HG02642 (cell line): ENCODE data around the gene PARD3.
"Not testable (repeated sequence)": the region's sequence is repeated elsewhere in the genome, so short reads cannot be mapped to it uniquely, and the experiment has no call there.

Experiments
- ATAC-seq: cut with Tn5 transposase; IDR thresholded peaks from one replicate; pipeline ENCODE4 v1.9.1; 2021; ENCODE audit warnings: mild to moderate bottlenecking; ENCODE audit not compliant: unreplicated experiment, poor library complexity

PARD3 gene

DNA sequence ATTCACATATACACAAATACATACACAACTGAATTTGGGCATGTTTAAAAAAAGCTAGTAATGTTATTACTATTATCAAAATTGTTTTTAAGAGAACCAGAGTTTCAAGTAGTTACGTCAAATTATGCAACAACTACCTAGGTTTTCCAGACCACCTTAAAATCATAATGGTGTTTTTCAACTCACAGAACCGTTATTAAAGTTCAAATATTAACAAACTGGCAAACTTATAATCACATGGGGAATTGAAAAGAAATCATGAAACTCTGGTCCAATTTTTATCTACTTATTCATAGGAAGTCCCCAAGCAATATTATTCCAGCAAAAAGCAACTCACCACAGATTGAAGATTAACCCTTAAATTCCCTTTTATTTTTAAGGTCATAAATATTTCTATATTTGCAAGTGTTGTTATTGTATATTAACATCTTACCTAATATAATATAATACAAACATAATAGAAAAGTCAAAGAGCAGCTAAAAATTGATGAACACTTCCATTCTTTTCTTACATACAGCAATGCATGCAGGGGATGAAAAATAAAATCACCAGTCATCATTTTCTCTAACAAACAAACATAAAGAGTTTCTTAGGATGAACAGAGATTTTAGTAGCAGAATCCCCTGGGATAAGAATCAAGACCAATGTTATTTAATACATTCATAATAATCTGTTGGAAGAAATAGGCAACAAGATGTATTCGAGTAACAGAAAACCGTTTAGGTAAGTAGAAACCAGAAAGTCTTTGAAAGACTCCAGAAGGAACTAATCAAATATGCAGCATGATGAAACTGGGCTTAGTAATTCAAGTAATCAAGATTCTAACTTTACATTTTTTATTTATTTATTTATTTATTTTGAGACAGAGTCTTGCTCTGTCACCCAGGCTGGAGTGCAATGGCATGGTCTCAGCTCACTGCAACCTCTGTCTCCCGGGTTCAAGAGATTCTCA, 391.1 kb downstream of the PARD3 start:
- ATAC-seq = no peak

DNA sequence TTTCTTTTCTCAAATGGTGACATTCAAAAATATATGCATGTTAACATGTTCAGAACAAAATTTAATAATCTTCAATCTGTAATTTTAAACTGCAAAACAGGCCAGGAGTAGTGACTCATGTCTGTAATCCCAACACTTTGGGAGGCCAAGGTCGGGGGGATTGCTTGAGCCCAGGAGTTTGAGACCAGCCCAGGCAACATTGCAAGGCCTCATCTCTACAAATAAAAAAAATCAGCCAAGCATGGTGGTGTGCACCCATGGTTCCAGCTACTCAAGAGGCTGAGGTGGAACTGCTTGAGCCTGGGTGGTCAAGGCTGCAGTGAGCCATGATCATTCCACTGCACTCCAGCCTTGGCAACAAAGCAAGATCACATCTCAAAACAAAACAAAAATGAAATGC, 394.3 kb downstream of the PARD3 start:
- ATAC-seq = no peak

- no peak for ATAC-seq
Measured at GRCh38 chr10:34420273-34420672, 394.8 kb downstream of the PARD3 start.

GRCh38 chr10:34415039-34415438, 400.1 kb downstream of the PARD3 start:
- ATAC-seq = no peak

- ATAC-seq = no peak
Measured at GRCh38 chr10:34413756-34414587, 401.1 kb downstream of the PARD3 start.

DNA sequence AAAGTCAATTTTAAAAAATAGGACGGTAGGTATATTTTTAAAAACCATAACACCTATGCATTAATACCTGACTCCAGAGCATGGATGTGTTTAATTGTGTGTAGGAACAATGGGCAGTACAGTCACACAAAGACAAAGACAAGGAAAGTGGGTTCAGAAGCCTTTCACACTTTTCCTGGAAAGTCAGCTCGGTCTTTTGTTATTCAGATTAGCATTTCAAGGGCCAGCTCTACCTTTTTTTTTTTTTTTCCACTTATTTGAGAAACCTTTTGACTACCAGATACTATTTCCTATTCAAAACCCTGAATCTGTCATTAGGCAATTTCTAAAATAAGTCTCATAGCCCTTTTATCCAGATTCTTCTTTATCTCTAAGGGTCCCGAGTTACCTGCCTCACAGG, 401.9 kb downstream of the PARD3 start:
- ATAC-seq = no peak

- ATAC-seq = no peak
Measured at GRCh38 chr10:34408956-34409355, 406.1 kb downstream of the PARD3 start.

DNA sequence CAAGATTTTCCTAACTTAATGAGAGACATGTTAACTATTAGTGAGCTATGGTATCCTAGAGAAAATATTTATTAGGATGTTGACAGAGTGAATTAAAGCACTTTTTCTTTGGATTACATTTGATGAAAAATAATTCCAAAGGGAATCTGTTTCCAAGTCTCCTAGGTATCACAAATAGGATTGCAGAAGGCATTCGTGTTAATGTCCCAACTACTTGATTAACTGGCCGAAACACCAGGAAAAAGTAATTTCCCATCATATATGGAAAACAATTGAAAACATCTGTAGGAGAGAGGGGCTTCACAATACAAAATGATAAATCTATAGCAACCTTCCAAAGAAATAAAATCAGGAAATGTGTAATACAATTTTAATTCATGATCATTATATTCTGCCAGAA, 406.7 kb downstream of the PARD3 start:
- no peak for ATAC-seq

- no peak for ATAC-seq
Measured at GRCh38 chr10:34407324-34407805, 407.7 kb downstream of the PARD3 start.

DNA sequence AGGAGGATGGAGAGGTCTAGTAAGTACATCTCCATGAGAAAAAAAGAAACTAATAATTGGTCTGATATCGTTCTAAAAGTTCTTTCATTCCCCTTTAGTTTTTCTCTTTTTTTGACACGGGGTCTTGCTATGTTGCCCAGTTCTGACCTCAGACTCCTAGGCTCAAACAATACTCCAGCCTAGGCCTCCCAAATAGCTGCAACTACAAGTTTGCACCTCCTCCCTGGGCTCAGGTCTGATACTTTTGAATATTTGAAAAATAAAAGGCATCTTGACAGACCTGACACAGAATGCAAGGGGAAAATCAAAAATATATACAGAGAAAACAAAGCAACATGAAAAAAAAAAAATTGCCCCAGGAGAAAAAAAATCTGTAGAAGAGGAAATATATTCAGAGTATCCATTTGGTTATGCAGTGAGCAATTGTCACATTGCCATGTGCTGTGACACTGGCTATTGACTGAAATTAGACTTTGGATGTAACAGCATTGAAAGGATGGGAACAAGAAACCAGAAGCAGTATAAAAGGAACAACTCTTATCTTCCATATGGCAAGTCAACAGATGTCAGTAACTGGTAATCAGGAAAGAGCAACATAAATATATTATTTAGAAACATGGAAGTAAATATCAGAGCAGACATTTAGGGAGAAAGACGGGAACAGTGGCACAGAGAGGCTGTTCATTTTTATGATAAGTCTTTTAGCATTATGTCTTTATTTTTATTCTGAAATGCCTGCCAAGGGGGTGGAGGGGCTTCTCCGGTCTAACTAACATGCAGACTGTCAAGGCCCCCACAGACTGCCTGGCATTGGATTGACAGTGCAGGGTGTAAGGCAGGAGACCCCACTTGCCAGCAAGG, 408.4 kb downstream of the PARD3 start:
- ATAC-seq = no peak

DNA sequence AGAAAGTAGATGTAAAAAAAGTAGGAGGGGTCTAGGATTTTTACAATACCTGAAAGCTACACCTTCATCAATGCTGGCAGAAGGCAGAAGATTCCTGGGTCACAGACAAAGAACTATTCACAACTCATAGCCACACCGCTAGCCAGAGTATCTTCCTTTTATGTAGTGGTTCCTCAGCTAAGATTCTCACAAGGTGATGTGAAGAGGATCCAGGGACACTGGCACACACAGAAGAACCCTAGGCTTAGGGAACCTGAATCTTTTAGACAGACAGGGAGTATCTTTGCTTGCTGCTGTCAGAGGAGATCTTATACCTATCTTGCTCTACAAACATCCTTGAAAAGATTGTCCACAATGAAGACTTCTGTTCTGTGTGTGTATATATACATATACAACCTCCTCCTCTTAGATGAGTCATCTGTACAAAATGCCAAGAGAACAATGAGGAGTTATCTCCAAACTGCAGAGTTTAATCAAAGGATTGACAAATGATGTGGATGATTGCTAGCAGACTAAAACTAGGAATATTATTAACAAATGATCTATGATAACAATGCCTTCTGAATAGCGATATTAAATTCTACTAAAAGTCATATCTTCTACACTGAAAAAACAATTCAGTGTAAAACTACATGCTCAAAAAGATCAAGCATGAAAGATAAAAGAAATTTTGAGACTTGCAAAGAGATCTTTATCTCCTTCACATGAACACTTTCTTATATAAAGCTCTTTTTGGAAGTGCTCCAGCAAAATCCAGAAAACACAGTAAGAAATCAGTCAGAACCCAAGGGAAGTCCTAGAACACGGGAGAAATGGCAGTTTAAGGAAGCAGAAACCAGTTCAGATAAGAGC, 409.3 kb downstream of the PARD3 start:
- no peak for ATAC-seq

DNA sequence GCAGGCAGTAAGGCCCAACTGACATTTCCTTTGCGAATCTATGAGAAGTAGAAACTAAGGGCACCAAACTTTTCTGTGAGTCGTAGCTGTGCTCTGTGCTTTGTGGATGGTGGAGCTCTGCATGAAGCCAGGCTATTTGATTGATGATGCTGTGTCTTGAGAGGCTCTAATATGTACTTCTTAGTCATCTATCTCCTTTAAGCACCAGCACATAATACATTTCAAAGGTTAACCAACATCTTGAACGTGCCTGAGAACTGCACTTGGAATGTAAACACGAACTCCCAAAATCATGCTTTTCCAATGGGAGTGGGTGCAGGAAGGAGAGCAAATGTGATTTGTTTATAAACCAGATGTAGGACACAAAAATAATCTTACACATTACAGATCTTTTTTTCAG, 411.6 kb downstream of the PARD3 start:
- ATAC-seq = no peak

DNA sequence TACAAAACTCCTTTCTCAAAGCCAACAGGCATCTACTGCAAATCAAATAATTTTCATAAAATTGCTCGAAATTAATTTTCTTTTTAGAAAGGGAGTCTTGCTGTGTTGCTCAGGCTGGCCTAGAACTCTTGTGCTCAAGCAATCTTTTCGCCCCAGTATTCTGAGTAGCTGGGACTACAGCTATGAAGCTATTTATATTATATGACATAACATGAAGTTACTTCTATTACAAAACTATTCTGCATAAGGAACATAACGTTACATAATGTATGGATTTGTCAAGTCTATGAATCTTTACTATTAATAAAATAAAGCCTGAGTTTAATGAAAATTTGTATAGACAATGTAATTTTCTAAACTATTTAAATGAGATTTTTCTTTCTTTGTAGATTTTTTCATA, 415.0 kb downstream of the PARD3 start:
- ATAC-seq = no peak

GRCh38 chr10:34399013-34399412, 416.1 kb downstream of the PARD3 start:
- ATAC-seq = no peak

- ATAC-seq = no peak
Measured at GRCh38 chr10:34397324-34397723, 417.8 kb downstream of the PARD3 start.

DNA sequence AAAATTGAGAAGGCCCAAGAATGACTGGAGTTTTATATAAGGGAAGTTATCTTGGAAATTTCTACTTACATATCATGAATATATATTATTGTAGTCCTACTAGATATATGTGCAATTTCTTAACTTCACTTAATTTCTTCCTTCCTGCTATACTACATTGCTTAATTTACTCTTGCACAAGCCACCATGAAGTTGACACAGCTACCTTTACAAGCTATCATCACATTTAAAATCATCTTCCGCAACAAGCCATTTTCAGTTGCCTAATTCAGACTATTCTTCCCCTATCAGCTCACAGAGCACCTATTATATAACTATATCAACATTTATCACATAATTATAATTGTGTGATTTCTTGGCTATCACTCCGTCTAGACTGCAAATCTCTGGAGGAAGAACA, 418.4 kb downstream of the PARD3 start:
- no peak for ATAC-seq

DNA sequence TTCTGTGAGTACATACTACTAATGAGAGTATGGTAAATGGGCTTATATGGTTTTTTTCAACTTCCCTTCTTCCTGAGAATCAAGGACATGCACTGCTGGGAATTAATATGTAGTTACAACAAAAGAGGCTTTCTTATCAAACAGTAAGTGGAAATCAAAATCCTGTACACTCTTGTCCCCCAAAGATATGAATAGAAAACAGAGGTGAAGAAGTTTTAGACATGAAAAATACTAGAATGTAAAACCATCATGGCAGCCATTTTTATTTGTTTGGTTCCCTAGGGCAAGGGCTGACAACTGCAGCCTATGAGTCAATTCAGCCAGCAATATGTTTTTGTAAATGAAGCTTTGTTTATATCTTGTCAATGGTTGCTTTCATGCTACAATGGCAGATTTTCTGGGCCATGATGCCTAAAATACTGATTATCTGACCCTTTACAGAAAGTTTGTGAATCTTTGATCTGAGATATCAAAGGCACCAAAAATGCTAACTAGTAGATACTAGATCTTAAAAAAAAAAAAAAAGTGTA, 422.4 kb downstream of the PARD3 start:
- ATAC-seq = no peak

DNA sequence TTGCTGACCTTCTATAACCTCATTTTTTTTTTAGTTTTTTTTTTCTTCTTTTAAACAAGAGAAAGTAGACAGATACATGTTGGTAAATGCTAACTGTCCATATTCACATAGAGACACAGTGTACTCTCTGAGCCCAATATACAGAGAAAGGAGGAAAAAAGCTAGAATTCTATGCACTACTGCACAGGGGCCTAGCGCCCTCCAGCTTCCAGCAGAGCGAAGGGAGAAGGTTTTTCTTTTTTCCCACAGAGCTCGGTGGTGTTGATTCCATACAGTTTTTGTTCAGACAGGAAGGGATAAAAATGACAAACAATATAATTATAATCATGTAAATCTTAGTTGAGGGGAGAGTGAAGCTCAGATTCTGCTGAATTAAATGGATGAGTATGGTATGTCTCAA, 423.9 kb downstream of the PARD3 start:
- not testable (repeated sequence) for ATAC-seq

- no peak for ATAC-seq
Measured at GRCh38 chr10:34389801-34390200, 425.3 kb downstream of the PARD3 start.
